Measurements from ENCODE around the gene CLPTM1.
"Not testable (repeated sequence)": the region's sequence is repeated elsewhere in the genome, so short reads cannot be mapped to it uniquely, and the experiment has no call there.

Gene CLPTM1, protein sequence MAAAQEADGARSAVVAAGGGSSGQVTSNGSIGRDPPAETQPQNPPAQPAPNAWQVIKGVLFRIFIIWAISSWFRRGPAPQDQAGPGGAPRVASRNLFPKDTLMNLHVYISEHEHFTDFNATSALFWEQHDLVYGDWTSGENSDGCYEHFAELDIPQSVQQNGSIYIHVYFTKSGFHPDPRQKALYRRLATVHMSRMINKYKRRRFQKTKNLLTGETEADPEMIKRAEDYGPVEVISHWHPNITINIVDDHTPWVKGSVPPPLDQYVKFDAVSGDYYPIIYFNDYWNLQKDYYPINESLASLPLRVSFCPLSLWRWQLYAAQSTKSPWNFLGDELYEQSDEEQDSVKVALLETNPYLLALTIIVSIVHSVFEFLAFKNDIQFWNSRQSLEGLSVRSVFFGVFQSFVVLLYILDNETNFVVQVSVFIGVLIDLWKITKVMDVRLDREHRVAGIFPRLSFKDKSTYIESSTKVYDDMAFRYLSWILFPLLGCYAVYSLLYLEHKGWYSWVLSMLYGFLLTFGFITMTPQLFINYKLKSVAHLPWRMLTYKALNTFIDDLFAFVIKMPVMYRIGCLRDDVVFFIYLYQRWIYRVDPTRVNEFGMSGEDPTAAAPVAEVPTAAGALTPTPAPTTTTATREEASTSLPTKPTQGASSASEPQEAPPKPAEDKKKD

DNA sequence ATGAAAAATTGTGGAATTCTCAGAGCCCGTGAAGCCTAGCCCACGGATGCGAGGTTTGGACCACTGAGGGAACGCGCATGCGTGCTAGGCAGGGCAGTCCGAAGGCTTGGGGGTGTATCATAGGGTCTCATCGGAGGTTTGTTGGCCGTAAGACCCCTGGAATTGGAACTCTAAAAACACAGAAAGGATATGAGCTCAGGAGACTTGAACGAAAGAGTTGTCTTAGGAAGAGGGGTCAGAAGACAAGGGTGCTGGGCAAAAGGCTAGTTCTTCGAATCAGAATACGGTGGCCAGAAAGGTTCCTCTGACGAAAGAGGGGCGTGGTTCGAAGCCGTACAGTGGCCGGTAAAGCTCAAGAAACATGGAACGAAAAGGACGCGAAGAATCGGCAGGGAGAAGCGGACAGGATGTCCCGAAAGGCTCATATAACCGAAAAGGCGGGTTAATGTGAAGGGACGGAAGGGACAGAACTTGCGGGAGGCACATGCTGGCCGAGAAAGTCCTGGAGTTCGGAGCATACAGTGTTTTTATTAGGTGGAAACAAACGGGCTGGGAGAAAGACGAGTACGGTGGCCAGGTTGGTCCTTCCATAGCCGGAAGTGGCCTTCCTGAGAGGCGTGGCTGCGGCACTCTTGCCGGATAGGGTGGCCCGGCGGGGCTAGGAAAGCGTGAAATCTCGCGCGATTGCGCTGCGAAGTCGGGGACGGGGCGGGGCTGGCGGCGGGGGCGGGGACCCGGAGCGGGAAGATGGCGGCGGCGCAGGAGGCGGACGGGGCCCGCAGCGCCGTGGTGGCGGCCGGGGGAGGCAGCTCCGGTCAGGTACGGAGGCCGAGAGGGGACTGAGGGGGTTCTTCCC, at the start of gene CLPTM1:
Gene CLPTM1 (plus strand): TSS at position 732 of the 856 bp plus-strand sequence. CDS start 16 bp downstream, at position 748.
- peak; percentile 87 to 97 (median 94) for DNase-seq

DNA sequence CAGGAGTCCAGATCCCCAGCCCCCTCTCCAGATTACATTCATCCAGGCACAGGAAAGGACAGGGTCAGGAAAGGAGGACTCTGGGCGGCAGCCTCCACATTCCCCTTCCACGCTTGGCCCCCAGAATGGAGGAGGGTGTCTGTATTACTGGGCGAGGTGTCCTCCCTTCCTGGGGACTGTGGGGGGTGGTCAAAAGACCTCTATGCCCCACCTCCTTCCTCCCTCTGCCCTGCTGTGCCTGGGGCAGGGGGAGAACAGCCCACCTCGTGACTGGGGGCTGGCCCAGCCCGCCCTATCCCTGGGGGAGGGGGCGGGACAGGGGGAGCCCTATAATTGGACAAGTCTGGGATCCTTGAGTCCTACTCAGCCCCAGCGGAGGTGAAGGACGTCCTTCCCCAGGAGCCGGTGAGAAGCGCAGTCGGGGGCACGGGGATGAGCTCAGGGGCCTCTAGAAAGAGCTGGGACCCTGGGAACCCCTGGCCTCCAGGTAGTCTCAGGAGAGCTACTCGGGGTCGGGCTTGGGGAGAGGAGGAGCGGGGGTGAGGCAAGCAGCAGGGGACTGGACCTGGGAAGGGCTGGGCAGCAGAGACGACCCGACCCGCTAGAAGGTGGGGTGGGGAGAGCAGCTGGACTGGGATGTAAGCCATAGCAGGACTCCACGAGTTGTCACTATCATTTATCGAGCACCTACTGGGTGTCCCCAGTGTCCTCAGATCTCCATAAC, 49.6 kb upstream of the CLPTM1 start, which contains the start of gene APOE:
Gene APOE (plus strand): TSS at position 360 of the 724 bp plus-strand sequence. CDS start 829 bp downstream, outside the sequence.
- DNase-seq, result no peak

DNA sequence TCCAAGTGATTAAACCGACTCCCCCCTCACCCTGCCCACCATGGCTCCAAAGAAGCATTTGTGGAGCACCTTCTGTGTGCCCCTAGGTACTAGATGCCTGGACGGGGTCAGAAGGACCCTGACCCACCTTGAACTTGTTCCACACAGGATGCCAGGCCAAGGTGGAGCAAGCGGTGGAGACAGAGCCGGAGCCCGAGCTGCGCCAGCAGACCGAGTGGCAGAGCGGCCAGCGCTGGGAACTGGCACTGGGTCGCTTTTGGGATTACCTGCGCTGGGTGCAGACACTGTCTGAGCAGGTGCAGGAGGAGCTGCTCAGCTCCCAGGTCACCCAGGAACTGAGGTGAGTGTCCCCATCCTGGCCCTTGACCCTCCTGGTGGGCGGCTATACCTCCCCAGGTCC, 47.6 kb upstream of the CLPTM1 start:
- DNase-seq, result no peak

DNA sequence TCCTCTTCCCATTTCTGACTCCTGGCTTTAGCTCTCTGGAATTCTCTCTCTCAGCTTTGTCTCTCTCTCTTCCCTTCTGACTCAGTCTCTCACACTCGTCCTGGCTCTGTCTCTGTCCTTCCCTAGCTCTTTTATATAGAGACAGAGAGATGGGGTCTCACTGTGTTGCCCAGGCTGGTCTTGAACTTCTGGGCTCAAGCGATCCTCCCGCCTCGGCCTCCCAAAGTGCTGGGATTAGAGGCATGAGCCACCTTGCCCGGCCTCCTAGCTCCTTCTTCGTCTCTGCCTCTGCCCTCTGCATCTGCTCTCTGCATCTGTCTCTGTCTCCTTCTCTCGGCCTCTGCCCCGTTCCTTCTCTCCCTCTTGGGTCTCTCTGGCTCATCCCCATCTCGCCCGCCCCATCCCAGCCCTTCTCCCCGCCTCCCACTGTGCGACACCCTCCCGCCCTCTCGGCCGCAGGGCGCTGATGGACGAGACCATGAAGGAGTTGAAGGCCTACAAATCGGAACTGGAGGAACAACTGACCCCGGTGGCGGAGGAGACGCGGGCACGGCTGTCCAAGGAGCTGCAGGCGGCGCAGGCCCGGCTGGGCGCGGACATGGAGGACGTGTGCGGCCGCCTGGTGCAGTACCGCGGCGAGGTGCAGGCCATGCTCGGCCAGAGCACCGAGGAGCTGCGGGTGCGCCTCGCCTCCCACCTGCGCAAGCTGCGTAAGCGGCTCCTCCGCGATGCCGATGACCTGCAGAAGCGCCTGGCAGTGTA, 46.9 kb upstream of the CLPTM1 start:
- no peak for DNase-seq

DNA sequence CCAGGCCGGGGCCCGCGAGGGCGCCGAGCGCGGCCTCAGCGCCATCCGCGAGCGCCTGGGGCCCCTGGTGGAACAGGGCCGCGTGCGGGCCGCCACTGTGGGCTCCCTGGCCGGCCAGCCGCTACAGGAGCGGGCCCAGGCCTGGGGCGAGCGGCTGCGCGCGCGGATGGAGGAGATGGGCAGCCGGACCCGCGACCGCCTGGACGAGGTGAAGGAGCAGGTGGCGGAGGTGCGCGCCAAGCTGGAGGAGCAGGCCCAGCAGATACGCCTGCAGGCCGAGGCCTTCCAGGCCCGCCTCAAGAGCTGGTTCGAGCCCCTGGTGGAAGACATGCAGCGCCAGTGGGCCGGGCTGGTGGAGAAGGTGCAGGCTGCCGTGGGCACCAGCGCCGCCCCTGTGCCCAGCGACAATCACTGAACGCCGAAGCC, 46.3 kb upstream of the CLPTM1 start:
- no peak for DNase-seq

DNA sequence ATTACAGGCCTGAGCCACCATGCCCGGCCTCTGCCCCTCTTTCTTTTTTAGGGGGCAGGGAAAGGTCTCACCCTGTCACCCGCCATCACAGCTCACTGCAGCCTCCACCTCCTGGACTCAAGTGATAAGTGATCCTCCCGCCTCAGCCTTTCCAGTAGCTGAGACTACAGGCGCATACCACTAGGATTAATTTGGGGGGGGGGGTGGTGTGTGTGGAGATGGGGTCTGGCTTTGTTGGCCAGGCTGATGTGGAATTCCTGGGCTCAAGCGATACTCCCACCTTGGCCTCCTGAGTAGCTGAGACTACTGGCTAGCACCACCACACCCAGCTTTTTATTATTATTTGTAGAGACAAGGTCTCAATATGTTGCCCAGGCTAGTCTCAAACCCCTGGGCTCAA, 45.4 kb upstream of the CLPTM1 start:
- DNase-seq, result no peak

DNA sequence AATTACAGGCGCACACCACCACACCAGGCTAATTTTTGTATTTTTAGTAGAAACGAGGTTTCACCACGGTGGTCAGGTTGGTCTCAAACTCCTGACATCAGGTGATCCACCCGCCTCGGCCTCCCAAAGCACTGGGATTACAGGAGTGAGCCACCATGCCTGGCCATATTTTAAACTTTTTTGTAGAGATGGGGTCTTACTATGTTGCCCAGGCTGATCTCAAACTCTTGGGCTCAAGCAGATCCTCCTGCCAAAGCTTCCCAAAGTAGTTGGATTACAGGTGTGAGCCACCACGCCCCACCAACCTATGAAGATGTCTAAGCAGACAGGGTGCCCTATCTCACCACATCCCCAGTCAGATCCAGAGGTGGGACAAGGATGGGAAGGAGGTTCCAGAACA, 43.3 kb upstream of the CLPTM1 start:
- not testable (repeated sequence) for DNase-seq

DNA sequence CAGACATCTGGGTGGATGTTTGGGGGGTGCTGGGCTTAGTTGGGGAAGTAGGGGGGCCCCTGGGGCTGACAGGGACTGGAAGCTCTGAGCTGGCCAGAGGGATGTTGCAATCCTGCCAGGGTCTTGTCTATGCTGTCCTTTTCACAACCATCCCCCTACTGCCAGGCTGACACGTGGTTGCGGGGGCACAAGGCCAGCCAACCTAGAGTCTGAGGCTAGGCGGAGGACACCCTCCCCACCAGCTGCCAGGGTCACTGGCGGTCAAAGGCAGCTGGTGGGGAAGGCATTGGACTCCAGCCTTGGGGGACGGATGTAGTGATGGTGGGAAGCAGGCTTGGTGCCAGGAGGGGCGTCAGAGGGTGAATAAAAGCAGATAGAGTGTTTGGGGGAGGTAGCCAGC, 42.3 kb upstream of the CLPTM1 start:
- no peak for DNase-seq

DNA sequence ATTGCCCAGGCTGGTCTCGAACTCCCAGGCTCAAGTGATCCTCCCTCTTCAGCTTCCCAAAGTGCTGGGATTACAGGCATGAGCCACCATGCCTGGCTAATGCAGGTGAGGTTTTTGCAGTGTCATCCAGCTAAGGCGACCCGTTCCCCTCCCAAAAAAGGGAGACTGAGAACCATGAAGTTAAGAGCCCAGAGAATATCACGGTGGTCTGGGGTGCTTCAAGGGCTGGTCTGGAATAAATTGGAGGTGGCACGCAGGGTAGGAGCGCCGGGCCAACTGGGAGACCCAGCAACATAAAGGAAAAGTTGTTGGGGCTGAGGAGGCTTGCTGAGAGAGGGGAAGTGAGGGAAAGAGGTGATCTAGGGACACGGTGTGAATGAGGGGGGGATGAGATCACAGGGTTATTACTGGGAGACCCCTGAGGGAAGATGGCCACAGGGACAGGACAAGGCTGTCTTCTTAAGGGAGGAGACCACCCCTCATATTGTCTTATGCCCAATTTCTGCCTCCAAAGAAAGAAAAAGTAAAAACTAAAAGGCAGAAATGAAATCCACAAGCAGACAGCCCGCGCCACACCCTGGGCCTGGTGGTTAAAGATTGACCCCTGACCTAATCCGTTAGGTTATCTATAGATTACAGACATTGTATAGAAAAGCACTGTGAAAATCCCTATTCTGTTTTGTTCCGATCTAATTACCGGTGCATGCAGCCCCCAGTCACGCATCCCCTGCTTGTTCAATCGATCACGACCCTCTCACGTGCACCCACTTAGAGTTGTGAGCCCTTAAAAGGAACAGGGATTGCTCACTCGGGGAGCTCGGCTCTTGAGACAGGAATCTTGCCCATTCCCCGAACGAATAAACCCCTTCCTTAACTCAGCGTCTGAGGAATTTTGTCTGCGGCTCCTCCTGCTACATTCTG, 41.4 kb upstream of the CLPTM1 start:
- not testable (repeated sequence) for DNase-seq

DNA sequence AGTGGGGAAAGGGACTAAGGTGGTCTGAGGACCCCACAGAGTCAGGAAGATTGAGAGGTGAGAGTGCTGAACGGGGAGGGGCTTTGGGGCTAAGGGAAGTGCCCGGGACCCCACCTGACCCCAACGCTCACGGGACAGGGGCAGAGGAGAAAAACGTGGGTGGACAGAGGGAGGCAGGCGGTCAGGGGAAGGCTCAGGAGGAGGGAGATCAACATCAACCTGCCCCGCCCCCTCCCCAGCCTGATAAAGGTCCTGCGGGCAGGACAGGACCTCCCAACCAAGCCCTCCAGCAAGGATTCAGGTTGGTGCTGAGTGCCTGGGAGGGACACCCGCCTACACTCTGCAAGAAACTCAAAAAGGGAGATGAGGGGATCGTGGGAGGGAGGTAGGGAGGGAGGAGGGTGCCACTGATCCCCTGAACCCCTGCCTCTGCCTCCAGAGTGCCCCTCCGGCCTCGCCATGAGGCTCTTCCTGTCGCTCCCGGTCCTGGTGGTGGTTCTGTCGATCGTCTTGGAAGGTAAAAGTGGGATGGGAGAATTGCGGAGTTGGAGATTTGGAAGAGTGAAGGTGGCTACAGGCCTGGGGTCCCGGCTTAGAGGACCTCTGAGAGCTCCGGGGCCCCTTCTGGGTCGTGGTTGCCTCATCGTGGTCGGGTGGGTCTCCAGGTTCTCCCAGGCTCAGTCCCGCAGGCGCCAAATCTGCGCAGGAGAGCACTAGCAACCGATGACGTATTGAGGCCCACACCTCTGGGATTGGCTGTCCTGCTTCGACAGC, 40.6 kb upstream of the CLPTM1 start, which contains the start of gene APOC1:
Gene APOC1 (plus strand): TSS at position 176 of the 774 bp plus-strand sequence. CDS start 284 bp downstream, at position 460.
- DNase-seq, result peak in 3 of 4 experiments; percentile 39 to 60 (median 45)

DNA sequence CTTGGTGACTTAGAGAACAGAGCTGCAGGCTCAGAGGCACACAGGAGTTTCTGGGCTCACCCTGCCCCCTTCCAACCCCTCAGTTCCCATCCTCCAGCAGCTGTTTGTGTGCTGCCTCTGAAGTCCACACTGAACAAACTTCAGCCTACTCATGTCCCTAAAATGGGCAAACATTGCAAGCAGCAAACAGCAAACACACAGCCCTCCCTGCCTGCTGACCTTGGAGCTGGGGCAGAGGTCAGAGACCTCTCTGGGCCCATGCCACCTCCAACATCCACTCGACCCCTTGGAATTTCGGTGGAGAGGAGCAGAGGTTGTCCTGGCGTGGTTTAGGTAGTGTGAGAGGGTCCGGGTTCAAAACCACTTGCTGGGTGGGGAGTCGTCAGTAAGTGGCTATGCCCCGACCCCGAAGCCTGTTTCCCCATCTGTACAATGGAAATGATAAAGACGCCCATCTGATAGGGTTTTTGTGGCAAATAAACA, 30.9 kb upstream of the CLPTM1 start:
- DNase-seq, result no peak

DNA sequence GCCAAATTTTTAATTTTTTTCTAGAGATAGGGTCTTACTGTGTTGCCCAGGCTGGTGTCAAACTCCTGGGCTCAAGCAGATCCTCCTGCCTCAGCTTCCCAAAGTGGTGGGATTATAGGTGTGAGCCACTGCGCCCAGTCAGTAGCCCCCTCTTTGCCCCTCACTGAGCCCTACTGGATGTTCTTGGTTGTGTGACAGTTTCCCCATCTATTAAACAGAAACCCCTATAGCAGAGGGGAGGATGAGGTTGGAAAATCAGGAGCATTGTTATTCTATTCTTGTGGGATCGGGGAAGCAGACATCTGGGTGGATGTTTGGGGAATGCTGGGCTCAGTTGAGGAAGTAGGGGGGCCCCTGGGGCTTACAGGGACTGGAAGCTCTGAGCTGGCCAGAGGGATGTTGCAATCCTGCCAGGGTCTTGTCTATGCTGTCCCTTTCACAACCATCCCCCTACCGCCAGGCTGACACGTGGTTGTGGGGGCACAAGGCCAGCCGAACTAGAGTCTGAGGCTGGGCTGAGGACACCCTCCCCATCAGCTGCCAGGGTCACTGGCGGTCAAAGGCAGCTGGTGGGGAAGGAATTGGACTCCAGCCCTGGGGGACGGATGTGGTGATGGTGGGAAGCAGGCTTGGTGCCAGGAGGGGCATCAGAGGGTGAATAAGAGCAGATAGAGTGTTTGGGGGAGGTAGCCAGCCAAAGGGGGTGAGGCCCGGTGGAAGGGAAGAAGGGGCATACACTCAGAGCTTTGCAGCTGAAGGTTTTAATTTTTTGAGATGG, 29.9 kb upstream of the CLPTM1 start:
- no peak for DNase-seq

DNA sequence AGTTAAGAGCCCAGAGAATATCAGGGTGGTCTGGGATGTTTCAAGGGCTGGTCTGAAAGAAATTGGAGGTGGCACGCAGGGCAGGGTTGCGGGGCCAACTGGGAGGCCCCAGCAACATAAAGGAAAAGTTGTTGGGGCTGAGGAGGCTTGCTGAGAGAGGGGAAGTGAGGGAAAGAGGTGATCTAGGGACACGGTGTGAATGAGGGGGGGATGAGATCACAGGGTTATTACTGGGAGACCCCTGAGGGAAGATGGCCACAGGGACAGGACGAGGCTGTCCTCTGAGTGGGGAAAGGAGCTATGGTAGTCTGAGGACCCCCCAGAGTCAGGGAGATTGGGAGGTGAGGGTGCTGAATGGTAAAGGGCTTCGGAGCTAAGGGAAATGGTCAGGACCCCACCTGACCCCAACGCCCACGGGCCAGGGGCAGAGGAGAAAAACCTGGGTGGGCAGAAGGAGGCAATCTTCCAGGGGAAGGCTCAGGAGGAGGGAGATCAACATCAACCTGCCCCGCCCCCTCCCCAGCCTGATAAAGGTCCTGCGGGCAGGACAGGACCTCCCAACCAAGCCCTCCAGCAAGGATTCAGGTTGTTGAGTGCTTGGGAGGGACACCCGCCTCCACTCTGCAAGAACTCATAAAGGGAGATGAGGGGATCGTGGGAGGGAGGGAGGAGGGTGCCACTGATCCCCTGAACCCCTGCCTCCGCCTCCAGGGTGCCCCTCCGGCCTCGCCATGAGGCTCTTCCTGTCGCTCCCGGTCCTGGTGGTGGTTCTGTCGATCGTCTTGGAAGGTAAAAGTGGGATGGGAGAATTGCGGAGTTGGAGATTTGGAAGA, 28.7 kb upstream of the CLPTM1 start:
- not testable (repeated sequence) for DNase-seq

DNA sequence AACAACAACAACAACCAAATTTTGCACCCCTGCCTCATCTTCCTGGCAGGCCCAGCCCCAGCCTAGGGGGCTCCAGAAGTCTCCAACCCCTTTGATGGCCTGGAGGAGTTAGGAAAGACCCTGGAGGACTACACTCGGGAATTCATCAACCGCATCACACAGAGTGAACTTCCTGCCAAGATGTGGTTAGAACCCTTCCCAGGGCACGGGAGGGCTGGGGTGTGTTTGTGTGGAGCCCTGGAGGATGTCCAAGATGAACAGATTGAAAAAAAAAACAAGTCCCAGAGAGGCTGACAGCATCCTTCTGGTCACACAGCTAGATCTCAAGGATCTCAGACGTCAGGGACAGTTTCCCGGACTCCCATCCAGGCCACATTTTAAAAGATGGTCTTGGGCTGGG, 27.4 kb upstream of the CLPTM1 start:
- DNase-seq, result no peak

DNA sequence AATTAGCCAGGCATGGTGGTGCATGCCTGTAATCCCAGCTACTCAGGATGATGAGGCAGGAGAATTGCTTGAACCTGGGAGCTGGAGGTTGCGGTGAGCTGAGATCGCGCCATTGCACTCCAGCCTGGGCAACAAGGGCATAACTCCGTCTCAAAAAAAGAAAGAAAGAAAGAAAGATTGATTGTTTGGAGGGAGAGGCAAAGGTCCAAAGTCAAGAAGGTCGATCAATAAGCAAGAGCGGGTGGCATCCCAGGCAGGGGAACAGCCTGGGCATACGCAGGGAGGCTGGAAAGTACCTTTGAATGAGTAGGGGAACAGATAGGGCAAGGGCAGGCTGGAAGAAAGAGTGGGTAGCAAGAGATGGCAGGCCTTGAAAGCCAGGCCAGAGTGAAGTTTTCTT, 25.1 kb upstream of the CLPTM1 start:
- no peak for DNase-seq

DNA sequence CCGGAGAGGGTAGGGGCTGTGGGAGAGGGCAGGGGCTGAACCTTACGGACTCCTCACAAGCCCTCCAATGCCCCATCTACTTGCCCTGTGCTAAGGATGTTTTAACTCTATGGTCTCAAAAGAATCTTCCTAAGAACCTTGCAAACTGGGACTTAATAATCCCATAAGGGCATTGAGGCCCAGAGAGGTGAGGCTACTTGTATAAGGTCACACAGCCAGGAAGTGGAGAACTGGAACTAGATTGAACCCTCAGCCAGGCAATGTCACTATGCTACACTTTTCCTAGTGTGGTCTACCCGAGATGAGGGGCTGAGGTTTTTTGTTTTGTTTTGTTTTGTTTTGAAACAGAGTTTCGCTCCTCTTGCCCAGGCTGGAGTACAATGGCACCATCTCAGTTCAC, 23.6 kb upstream of the CLPTM1 start:
- no peak for DNase-seq

DNA sequence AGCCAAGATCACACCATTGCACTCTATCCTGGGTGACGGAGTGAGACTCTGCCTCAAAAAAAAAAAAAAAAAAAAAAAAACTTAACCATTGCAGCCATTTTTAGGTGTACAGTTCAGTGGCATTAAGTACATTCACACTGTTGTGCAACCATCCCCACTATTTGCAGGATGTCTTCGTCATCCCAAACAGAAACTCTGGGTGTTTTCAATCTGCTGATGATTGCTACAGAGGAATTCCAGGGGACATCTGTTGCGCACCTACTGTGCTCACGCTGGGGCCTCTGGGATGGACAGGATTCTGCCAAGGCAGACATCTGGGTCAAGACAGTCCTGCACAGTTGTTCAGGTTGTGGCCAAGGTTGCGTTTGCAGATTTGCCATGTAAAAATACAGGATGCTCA, 15.5 kb upstream of the CLPTM1 start:
- DNase-seq, result no peak

All from activated naive CD4-positive, alpha-beta T cell (primary cell).